SK-N-SH treated with all-trans-retinoic acid at 6 μM for 48 hours (cell line): ENCODE data around the gene RAD52.
A peak's percentile ranks its signal among the peaks of the same experiment; 100 is the strongest.

Source experiments
- ATAC-seq: fragments of 200-7000 bp; cut with Tn5 transposase; 3 replicates; pipeline ENCODE4 v1.9.1; 2020; ENCODE audit warnings: mild to moderate bottlenecking, moderate library complexity
- ARNTL ChIP-seq: fragments of 450-650 bp; formaldehyde crosslinking; IDR thresholded peaks from 2 replicates; pipeline ENCODE4 v1.5.0; 2020; ENCODE audit warnings: low read depth, mild to moderate bottlenecking, moderate library complexity, borderline replicate concordance
- BACH2 ChIP-seq: fragments of 250-450 bp; sonication (Bioruptor Pico); IDR thresholded peaks from 2 replicates; pipeline ENCODE4 v1.9.0; 2021; ENCODE audit warnings: mild to moderate bottlenecking, borderline replicate concordance
- CSDC2 ChIP-seq: fragments of 250-450 bp; sonication (Bioruptor Pico); IDR thresholded peaks from 2 replicates; pipeline ENCODE4 v1.5.0; 2020; ENCODE audit warnings: mild to moderate bottlenecking, moderate library complexity
- GLIS3 ChIP-seq: fragments of 250-450 bp; sonication (Bioruptor Pico); IDR thresholded peaks from 2 replicates; pipeline ENCODE4 v1.5.0; 2020; ENCODE audit warnings: mild to moderate bottlenecking, moderate library complexity
- ISL1 ChIP-seq: fragments of 250-450 bp; sonication (Bioruptor Pico); IDR thresholded peaks from 2 replicates; pipeline ENCODE4 v2.1.2; 2022; ENCODE audit warnings: mild to moderate bottlenecking, moderate library complexity
- OSR1 ChIP-seq: fragments of 250-450 bp; sonication (Bioruptor Pico); IDR thresholded peaks from 2 replicates; pipeline ENCODE4 v1.8.0; 2022; ENCODE audit warnings: moderate library complexity, mild to moderate bottlenecking, inconsistent platforms
- PPARA ChIP-seq: fragments of 250-450 bp; sonication (Bioruptor Pico); IDR thresholded peaks from 2 replicates; pipeline ENCODE4 v1.5.0; 2020; ENCODE audit warnings: mild to moderate bottlenecking, borderline replicate concordance
- RARB ChIP-seq: fragments of 250-450 bp; sonication (Bioruptor Pico); IDR thresholded peaks from 2 replicates; pipeline ENCODE4 v1.8.0; 2021; ENCODE audit warnings: mild to moderate bottlenecking, moderate library complexity
- SNAI2 ChIP-seq: fragments of 250-450 bp; sonication (Bioruptor Pico); IDR thresholded peaks from 2 replicates; pipeline ENCODE4 v1.5.0; 2020; ENCODE audit warnings: mild to moderate bottlenecking, moderate library complexity
- TCF4 ChIP-seq: fragments of 250-450 bp; sonication (Bioruptor Pico); IDR thresholded peaks from 2 replicates; pipeline ENCODE4 v1.8.0; 2021; ENCODE audit warnings: mild to moderate bottlenecking, moderate library complexity, borderline replicate concordance
- TOX ChIP-seq: fragments of 250-450 bp; sonication (Bioruptor Pico); IDR thresholded peaks from 2 replicates; pipeline ENCODE4 v1.8.0; 2021; ENCODE audit warnings: mild to moderate bottlenecking, moderate library complexity, borderline replicate concordance
- ZC3H10 ChIP-seq: fragments of 250-450 bp; sonication (Bioruptor Pico); IDR thresholded peaks from 2 replicates; pipeline ENCODE4 v1.5.1; 2021; ENCODE audit warnings: mild to moderate bottlenecking, moderate library complexity
- ZFP30 ChIP-seq: fragments of 450-650 bp; formaldehyde crosslinking; IDR thresholded peaks from 2 replicates; pipeline ENCODE4 v1.5.0; 2022; ENCODE audit warnings: mild to moderate bottlenecking, moderate library complexity
- ZNF565 ChIP-seq: fragments of 450-650 bp; formaldehyde crosslinking; conservative IDR thresholded peaks from 2 replicates; pipeline ENCODE4 v1.5.0; 2020; ENCODE audit warnings: low read depth, mild to moderate bottlenecking, moderate library complexity
- ZNF70 ChIP-seq: fragments of 450-650 bp; formaldehyde crosslinking; IDR thresholded peaks from 2 replicates; pipeline ENCODE4 v1.5.0; 2020; ENCODE audit warnings: mild to moderate bottlenecking, moderate library complexity
- ZNF8 ChIP-seq: fragments of 450-650 bp; formaldehyde crosslinking; IDR thresholded peaks from 2 replicates; pipeline ENCODE4 v1.5.0; 2020; ENCODE audit warnings: mild to moderate bottlenecking, moderate library complexity
- TF ChIP-seq, protein P1 (sequence below): fragments of 250-450 bp; sonication (Bioruptor Pico); IDR thresholded peaks from 2 replicates; pipeline ENCODE4 v1.8.0; 2021; ENCODE audit warnings: low read depth, mild to moderate bottlenecking, moderate library complexity, borderline replicate concordance
- TF ChIP-seq, protein P2 (sequence below): fragments of 250-450 bp; sonication (Bioruptor Pico); IDR thresholded peaks from 2 replicates; pipeline ENCODE4 v1.5.0; 2020; ENCODE audit warnings: mild to moderate bottlenecking, moderate library complexity
- TF ChIP-seq, protein P3 (sequence below): fragments of 250-450 bp; sonication (Bioruptor Pico); IDR thresholded peaks from 2 replicates; pipeline ENCODE4 v1.5.1; 2020; ENCODE audit warnings: low read depth, mild to moderate bottlenecking, moderate library complexity
- TF ChIP-seq, protein P4 (sequence below): fragments of 250-450 bp; sonication (Bioruptor Pico); IDR thresholded peaks from 2 replicates; pipeline ENCODE4 v1.8.0; 2020; ENCODE audit warnings: mild to moderate bottlenecking, moderate library complexity, borderline replicate concordance

Gene RAD52

DNA sequence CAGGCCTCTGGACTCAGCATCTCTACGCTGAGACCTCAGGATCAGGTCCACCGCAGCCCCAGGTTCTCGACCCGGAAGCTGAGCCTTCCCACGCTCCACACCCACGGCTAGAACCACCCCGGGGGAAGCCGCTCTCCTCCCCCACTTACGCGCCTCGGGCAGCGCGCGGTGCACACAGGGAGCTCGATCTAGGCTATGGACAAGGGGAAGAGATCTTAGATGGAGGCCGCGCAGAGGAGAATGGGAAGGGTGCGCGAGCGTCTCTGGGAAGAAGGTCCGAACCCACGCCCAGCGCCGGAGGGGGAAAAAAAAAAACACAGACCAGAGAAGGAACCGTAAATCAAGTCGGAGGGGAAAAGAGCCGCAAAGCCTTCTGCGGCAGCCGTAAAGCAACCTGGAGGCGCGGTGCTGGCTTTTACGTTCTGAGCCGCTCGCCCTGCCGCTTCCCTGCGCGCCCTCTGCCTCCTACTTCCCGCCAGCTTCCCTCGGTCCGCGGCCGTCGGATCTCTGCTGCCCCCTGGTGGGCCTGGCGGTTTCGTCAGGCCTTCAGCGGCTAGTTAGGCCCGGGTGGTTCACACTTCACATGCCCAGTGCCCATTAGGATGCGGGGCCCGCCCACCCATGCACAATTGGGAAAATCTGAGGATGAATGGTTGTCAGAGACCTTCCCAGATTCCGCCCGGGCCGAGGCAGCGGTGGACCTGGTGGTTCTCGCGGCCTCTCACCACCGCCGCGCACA lies at the start of gene RAD52:
Gene RAD52, minus strand, starts transcription at position 242 of the 739 bp plus-strand sequence. CDS start 16,636 bp downstream, outside the sequence.
- peak; percentile 97 for ATAC-seq
- TF ChIP-seq, protein P1, sequence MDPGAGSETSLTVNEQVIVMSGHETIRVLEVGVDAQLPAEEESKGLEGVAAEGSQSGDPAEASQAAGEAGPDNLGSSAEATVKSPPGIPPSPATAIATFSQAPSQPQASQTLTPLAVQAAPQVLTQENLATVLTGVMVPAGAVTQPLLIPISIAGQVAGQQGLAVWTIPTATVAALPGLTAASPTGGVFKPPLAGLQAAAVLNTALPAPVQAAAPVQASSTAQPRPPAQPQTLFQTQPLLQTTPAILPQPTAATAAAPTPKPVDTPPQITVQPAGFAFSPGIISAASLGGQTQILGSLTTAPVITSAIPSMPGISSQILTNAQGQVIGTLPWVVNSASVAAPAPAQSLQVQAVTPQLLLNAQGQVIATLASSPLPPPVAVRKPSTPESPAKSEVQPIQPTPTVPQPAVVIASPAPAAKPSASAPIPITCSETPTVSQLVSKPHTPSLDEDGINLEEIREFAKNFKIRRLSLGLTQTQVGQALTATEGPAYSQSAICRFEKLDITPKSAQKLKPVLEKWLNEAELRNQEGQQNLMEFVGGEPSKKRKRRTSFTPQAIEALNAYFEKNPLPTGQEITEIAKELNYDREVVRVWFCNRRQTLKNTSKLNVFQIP, result no peak
- TF ChIP-seq, protein P2, sequence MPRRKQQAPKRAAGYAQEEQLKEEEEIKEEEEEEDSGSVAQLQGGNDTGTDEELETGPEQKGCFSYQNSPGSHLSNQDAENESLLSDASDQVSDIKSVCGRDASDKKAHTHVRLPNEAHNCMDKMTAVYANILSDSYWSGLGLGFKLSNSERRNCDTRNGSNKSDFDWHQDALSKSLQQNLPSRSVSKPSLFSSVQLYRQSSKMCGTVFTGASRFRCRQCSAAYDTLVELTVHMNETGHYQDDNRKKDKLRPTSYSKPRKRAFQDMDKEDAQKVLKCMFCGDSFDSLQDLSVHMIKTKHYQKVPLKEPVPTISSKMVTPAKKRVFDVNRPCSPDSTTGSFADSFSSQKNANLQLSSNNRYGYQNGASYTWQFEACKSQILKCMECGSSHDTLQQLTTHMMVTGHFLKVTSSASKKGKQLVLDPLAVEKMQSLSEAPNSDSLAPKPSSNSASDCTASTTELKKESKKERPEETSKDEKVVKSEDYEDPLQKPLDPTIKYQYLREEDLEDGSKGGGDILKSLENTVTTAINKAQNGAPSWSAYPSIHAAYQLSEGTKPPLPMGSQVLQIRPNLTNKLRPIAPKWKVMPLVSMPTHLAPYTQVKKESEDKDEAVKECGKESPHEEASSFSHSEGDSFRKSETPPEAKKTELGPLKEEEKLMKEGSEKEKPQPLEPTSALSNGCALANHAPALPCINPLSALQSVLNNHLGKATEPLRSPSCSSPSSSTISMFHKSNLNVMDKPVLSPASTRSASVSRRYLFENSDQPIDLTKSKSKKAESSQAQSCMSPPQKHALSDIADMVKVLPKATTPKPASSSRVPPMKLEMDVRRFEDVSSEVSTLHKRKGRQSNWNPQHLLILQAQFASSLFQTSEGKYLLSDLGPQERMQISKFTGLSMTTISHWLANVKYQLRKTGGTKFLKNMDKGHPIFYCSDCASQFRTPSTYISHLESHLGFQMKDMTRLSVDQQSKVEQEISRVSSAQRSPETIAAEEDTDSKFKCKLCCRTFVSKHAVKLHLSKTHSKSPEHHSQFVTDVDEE, result peak; percentile 42; the same call in 1 of the 2 replicates
- TF ChIP-seq ZNF70 (CRISPR knock-in tag), result no peak

DNA sequence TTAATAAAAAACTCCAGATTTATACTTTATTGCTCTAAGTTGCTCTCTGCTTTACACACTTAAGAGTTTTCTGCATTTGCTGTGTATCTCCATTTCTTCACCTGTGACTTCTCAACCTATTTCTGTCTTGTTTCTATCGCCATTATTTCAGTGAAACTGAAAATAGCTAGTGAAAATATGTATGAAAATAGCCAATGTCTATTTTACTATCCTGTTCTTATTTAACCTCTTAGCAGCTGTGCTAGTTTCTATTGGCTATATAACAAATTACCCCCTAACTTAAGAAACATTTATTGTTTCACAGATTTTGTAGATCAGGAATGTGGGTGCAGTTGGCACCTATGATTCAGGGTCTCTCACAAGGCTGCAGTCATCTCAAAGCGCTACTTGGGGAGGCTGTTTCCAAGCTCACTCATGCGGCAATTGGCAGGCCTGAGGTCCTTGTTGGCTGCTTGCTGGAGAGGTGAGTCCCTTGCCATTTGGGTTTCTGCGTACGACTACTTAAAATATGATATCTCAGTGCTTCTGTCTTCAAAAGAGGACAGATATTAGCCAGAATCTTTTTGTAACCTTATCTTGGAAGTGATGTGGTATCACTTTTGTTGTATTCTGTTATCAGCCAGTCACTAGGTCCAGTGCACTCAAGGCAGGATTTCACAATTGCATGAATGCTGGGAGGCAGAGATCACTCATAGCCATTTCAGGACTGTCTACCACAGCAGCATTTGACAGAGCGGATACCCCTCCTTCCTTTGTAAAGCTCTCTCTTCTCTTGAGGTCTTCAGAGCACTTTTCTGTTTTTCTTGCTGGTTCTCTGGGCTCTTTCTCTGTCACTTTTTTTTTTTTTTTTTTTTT lies 48.8 kb upstream of the RAD52 start:
- TF ChIP-seq ISL1, result 0 out of 2 replicates have a peak, but pooled peaks have one; percentile 17
- TF ChIP-seq RARB, result no peak
- no peak for TF ChIP-seq TOX (CRISPR knock-in tag)
- ATAC-seq, result no peak

DNA sequence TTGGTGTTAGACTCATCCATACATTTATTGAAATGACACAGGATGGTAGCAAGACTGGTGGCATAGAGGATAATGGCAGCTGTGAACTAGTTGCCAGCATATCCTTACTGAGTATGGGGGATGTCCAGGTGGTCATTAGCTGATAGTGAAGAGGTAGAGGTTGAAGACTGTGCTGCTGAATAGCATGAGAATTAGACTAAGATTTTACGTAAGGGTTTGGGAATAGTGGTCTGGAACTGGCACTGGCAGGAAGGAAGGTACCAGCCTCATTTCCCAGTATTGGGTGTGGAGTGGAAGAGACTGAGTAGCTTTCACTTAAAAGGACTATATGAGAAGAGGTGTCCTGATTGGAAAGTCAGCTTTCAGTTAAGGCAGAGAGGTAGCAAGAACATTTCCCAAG lies 48.0 kb upstream of the RAD52 start:
- TF ChIP-seq SNAI2 (CRISPR knock-in tag), result no peak
- TF ChIP-seq ZNF565 (CRISPR knock-in tag), result no peak
- no peak for TF ChIP-seq OSR1 (CRISPR knock-in tag)
- no peak for TF ChIP-seq GLIS3
- no peak for TF ChIP-seq PPARA (CRISPR knock-in tag)
- TF ChIP-seq, protein P3, sequence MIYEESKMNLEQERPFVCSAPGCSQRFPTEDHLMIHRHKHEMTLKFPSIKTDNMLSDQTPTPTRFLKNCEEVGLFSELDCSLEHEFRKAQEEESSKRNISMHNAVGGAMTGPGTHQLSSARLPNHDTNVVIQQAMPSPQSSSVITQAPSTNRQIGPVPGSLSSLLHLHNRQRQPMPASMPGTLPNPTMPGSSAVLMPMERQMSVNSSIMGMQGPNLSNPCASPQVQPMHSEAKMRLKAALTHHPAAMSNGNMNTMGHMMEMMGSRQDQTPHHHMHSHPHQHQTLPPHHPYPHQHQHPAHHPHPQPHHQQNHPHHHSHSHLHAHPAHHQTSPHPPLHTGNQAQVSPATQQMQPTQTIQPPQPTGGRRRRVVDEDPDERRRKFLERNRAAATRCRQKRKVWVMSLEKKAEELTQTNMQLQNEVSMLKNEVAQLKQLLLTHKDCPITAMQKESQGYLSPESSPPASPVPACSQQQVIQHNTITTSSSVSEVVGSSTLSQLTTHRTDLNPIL (CRISPR knock-in tag), result no peak
- TF ChIP-seq ZNF70 (CRISPR knock-in tag), result no peak
- TF ChIP-seq, protein P1, result no peak
- no peak for TF ChIP-seq BACH2 (CRISPR knock-in tag)
- TF ChIP-seq RARB, result no peak
- TF ChIP-seq, protein P4, sequence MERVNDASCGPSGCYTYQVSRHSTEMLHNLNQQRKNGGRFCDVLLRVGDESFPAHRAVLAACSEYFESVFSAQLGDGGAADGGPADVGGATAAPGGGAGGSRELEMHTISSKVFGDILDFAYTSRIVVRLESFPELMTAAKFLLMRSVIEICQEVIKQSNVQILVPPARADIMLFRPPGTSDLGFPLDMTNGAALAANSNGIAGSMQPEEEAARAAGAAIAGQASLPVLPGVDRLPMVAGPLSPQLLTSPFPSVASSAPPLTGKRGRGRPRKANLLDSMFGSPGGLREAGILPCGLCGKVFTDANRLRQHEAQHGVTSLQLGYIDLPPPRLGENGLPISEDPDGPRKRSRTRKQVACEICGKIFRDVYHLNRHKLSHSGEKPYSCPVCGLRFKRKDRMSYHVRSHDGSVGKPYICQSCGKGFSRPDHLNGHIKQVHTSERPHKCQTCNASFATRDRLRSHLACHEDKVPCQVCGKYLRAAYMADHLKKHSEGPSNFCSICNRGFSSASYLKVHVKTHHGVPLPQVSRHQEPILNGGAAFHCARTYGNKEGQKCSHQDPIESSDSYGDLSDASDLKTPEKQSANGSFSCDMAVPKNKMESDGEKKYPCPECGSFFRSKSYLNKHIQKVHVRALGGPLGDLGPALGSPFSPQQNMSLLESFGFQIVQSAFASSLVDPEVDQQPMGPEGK (CRISPR knock-in tag), result no peak
- TF ChIP-seq CSDC2 (CRISPR knock-in tag), result no peak
- TF ChIP-seq ZC3H10 (CRISPR knock-in tag), result no peak
- no peak for TF ChIP-seq ARNTL (CRISPR knock-in tag)
- TF ChIP-seq ZNF8, result no peak
- TF ChIP-seq TOX (CRISPR knock-in tag), result no peak
- TF ChIP-seq ISL1, result no peak
- TF ChIP-seq ZFP30 (CRISPR knock-in tag), result no peak
- no peak for TF ChIP-seq TCF4 (CRISPR knock-in tag)
- no peak for ATAC-seq
